ENCODE measurements around the gene CDC42BPA. TPM values are rescaled to one million over a fixed set of nuclear protein-coding genes. Genes with fewer than 3 reads are reported as not detected.

The CDC42BPA gene
- total RNA-seq, 1 experiment from 2014 or later, result 32.0 TPM

DNA sequence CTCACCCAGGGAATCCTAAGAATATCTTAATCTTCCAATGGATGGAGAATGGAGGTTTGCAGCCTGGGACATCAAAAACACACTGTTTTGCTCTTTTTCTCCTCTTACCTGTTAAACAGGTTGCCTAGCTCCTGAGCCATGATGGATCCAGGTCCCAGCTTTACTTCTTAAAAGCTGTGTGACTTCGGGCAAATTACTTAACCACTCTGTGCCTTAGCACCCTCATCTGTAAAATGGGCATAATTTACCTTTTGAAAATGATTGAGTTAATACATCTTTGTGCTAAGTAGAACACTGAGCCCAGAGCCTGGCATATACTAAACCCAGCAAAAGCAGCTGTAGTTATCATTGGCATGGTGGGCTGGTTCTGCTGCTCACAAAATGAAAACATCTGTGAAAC, 368.0 kb downstream of the CDC42BPA start:
- Histone ChIP-seq H4K20me1 (ENCODE audit: low read length) (0 out of 2 replicates have a peak, but pooled peaks cover 9% of the 10 kb centered on the region), H3K9me2 (replicated peaks; ENCODE audit: low read length) (no peaks in the 10 kb centered on the region), H3K27ac (ENCODE audit: low read length) (no peak overlapping the region), H3K9ac (ENCODE audit: low read length) (no peak overlapping the region), H2AFZ (ENCODE audit: low read length) (no peak overlapping the region), H3K4me1 (ENCODE audit: insufficient read depth, low read length) (no peaks in the 10 kb centered on the region; the same call in 1 of the 2 replicates), H3K27me3 (ENCODE audit: low read length) (no peaks in the 10 kb centered on the region), H3K9me3 (ENCODE audit: low read length) (no peaks in the 10 kb centered on the region), H3K79me2 (ENCODE audit: low read length) (peaks cover 83% of the 10 kb centered on the region), H3K4me2 (ENCODE audit: low read length) (no peak overlapping the region), H3F3A (ENCODE audit: low read length, unreplicated experiment) (no peaks in the 10 kb centered on the region), H3K36me3 (ENCODE audit: low read depth, low read length) (no peaks in the 10 kb centered on the region), H3K4me3 (ENCODE audit: low read length) (no peak overlapping the region)
- ATAC-seq, result no peak
- TF ChIP-seq EZH2phosphoT487 (IDR thresholded peaks at IDR 0.05; ENCODE audit: borderline replicate concordance, low read length), result no peak
- TF ChIP-seq, protein P1, sequence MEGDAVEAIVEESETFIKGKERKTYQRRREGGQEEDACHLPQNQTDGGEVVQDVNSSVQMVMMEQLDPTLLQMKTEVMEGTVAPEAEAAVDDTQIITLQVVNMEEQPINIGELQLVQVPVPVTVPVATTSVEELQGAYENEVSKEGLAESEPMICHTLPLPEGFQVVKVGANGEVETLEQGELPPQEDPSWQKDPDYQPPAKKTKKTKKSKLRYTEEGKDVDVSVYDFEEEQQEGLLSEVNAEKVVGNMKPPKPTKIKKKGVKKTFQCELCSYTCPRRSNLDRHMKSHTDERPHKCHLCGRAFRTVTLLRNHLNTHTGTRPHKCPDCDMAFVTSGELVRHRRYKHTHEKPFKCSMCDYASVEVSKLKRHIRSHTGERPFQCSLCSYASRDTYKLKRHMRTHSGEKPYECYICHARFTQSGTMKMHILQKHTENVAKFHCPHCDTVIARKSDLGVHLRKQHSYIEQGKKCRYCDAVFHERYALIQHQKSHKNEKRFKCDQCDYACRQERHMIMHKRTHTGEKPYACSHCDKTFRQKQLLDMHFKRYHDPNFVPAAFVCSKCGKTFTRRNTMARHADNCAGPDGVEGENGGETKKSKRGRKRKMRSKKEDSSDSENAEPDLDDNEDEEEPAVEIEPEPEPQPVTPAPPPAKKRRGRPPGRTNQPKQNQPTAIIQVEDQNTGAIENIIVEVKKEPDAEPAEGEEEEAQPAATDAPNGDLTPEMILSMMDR (conservative IDR thresholded peaks at IDR 0.05; ENCODE audit: low read depth, low read length), result no peak
- TF ChIP-seq EZH2 (IDR thresholded peaks at IDR 0.05; ENCODE audit: low read length, unreplicated experiment), result no peak
- ChIA-PET CTCF (interaction anchor here (0.6 kb wide), 1 partner anchor 176 kb away, joined by 4 read pairs; no protein-coding TSS in a partner anchor), POLR2A (ENCODE audit: unreplicated experiment) (interaction anchor here (0.5 kb wide), 1 partner anchor 84 kb away, joined by 3 read pairs; no protein-coding TSS in a partner anchor)
- intact Hi-C loops (cut with micrococcal nuclease), result no loop called here
- no peak for DNase-seq
- BruUV-seq (replicated peaks), result no TSS peak

DNA sequence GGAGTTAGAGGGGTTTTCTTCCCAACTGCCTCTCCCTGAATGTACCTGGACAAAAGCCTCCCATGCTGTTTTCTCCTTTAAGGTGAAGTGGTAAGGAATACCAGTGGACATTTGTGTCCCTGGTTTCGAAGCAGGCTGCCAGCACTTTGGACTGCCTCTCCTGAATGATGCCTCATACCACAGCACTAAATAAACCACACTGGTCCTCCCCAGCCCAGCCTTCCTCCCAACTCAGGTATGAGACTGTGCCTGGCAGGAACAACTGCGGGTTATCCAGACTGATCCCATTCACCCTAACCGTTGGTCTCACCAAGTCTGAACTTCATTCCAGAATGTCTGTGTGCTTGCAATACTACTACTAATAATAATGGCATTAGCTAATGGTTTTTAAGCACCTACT, 368.9 kb downstream of the CDC42BPA start:
- intact Hi-C loops (cut with micrococcal nuclease), result loop anchor here (10.0 kb wide), 1 partner anchor 145 kb away; no protein-coding TSS in a partner anchor
- no peak overlapping the region for H3K4me3 ChIP-seq (ENCODE audit: low read length)
- H4K20me1 ChIP-seq (ENCODE audit: low read length), result 0 out of 2 replicates have a peak, but pooled peaks cover 9% of the 10 kb centered on the region
- ChIA-PET POLR2A (ENCODE audit: unreplicated experiment) (no interaction called here), CTCF (no interaction called here)
- H3F3A ChIP-seq (ENCODE audit: low read length, unreplicated experiment), result no peaks in the 10 kb centered on the region
- H3K9me2 ChIP-seq (replicated peaks; ENCODE audit: low read length), result no peaks in the 10 kb centered on the region
- no peak overlapping the region for H3K9ac ChIP-seq (ENCODE audit: low read length)
- no TSS peak for BruUV-seq (replicated peaks)
- H3K79me2 ChIP-seq (ENCODE audit: low read length), result peaks cover 86% of the 10 kb centered on the region
- ATAC-seq, result no peak
- no peak overlapping the region for H3K4me2 ChIP-seq (ENCODE audit: low read length)
- H3K36me3 ChIP-seq (ENCODE audit: low read depth, low read length), result no peaks in the 10 kb centered on the region
- H3K27ac ChIP-seq (ENCODE audit: low read length), result no peak overlapping the region
- no peak for DNase-seq
- TF ChIP-seq EZH2 (IDR thresholded peaks at IDR 0.05; ENCODE audit: low read length, unreplicated experiment), result no peak
- TF ChIP-seq EZH2phosphoT487 (IDR thresholded peaks at IDR 0.05; ENCODE audit: borderline replicate concordance, low read length), result no peak
- TF ChIP-seq, protein P1 (conservative IDR thresholded peaks at IDR 0.05; ENCODE audit: low read depth, low read length), result no peak
- no peaks in the 10 kb centered on the region for H3K9me3 ChIP-seq (ENCODE audit: low read length)
- H3K4me1 ChIP-seq (ENCODE audit: insufficient read depth, low read length), result no peaks in the 10 kb centered on the region; the same call in 1 of the 2 replicates
- no peak overlapping the region for H2AFZ ChIP-seq (ENCODE audit: low read length)
- no peaks in the 10 kb centered on the region for H3K27me3 ChIP-seq (ENCODE audit: low read length)

DNA sequence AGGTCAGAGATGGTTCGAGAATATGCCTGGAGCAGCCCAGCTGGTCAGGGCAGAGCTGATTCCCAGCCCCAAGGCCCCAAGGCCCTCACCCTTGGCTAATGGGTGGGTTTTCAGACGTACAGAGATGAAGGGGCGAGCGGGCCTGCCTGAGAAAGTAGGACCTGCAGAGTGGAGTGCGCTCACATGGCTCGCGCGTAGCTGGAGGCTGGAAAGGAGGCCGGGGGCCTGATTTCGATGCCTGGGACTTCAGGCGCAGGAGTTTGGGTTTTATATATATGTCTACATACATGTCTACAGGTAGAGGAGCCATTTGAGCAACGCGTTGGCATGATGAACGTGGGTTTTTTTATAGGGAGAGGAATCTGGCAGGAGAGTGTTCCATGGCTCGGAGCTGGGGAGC, 369.3 kb downstream of the CDC42BPA start:
- no peaks in the 10 kb centered on the region for H3K27me3 ChIP-seq (ENCODE audit: low read length)
- 0 out of 2 replicates have a peak, but pooled peaks cover 9% of the 10 kb centered on the region for H4K20me1 ChIP-seq (ENCODE audit: low read length)
- no peak overlapping the region for H2AFZ ChIP-seq (ENCODE audit: low read length)
- no peak for TF ChIP-seq EZH2 (IDR thresholded peaks at IDR 0.05; ENCODE audit: low read length, unreplicated experiment)
- TF ChIP-seq EZH2phosphoT487 (IDR thresholded peaks at IDR 0.05; ENCODE audit: borderline replicate concordance, low read length), result no peak
- TF ChIP-seq, protein P1 (conservative IDR thresholded peaks at IDR 0.05; ENCODE audit: low read depth, low read length), result no peak
- H3K79me2 ChIP-seq (ENCODE audit: low read length), result peaks cover 86% of the 10 kb centered on the region
- H3K4me2 ChIP-seq (ENCODE audit: low read length), result no peak overlapping the region
- no peak for DNase-seq
- intact Hi-C loops (cut with micrococcal nuclease), result loop anchor here (10.0 kb wide), 1 partner anchor 146 kb away; no protein-coding TSS in a partner anchor
- BruUV-seq (replicated peaks), result no TSS peak
- no peaks in the 10 kb centered on the region for H3F3A ChIP-seq (ENCODE audit: low read length, unreplicated experiment)
- no peak for ATAC-seq
- no peaks in the 10 kb centered on the region; the same call in 1 of the 2 replicates for H3K4me1 ChIP-seq (ENCODE audit: insufficient read depth, low read length)
- ChIA-PET CTCF (no interaction called here), POLR2A (ENCODE audit: unreplicated experiment) (no interaction called here)
- no peaks in the 10 kb centered on the region for H3K36me3 ChIP-seq (ENCODE audit: low read depth, low read length)
- H3K27ac ChIP-seq (ENCODE audit: low read length), result no peak overlapping the region
- H3K4me3 ChIP-seq (ENCODE audit: low read length), result no peak overlapping the region
- no peaks in the 10 kb centered on the region for H3K9me2 ChIP-seq (replicated peaks; ENCODE audit: low read length)
- H3K9ac ChIP-seq (ENCODE audit: low read length), result no peak overlapping the region
- no peaks in the 10 kb centered on the region for H3K9me3 ChIP-seq (ENCODE audit: low read length)
